GM19328 (cell line): ENCODE results near the gene ERC2.
"Not testable (repeated sequence)": the region's sequence is repeated elsewhere in the genome, so short reads cannot be mapped to it uniquely, and the experiment has no call there.

Experiments used
- ATAC-seq: cut with Tn5 transposase; IDR thresholded peaks from one replicate; pipeline ENCODE4 v1.9.1; 2021; ENCODE audit warnings: mild to moderate bottlenecking, moderate library complexity; ENCODE audit not compliant: unreplicated experiment

The ERC2 gene

GRCh38 chr3:55860049-55860721 is 608.1 kb downstream of the ERC2 start:
- ATAC-seq, result no peak

- ATAC-seq, result no peak
Measured at GRCh38 chr3:55859305-55859704, 609.0 kb downstream of the ERC2 start.

GRCh38 chr3:55858727-55859126 is 609.5 kb downstream of the ERC2 start:
- no peak for ATAC-seq

- no peak for ATAC-seq
Measured at GRCh38 chr3:55858302-55858701, 610.0 kb downstream of the ERC2 start.

- ATAC-seq, result no peak
Measured at GRCh38 chr3:55857633-55858032, 610.6 kb downstream of the ERC2 start.

GRCh38 chr3:55855311-55855710 is 613.0 kb downstream of the ERC2 start:
- no peak for ATAC-seq

- no peak for ATAC-seq
Measured at GRCh38 chr3:55854494-55854893, 613.8 kb downstream of the ERC2 start.

- ATAC-seq, result no peak
Measured at GRCh38 chr3:55852326-55852725, 615.9 kb downstream of the ERC2 start.

GRCh38 chr3:55842204-55842603 is 626.1 kb downstream of the ERC2 start:
- no peak for ATAC-seq

GRCh38 chr3:55831876-55832275 is 636.4 kb downstream of the ERC2 start:
- not testable (repeated sequence) for ATAC-seq

- no peak for ATAC-seq
Measured at GRCh38 chr3:55828712-55829111, 639.6 kb downstream of the ERC2 start.

GRCh38 chr3:55827786-55828185 is 640.5 kb downstream of the ERC2 start:
- no peak for ATAC-seq

- ATAC-seq, result no peak
Measured at GRCh38 chr3:55826731-55827496, 641.4 kb downstream of the ERC2 start.

GRCh38 chr3:55826097-55826496 is 642.2 kb downstream of the ERC2 start:
- no peak for ATAC-seq

GRCh38 chr3:55824406-55824805 is 643.9 kb downstream of the ERC2 start:
- ATAC-seq, result no peak

GRCh38 chr3:55823829-55824228 is 644.4 kb downstream of the ERC2 start:
- ATAC-seq, result no peak

GRCh38 chr3:55823001-55823400 is 645.3 kb downstream of the ERC2 start:
- no peak for ATAC-seq

- ATAC-seq, result no peak
Measured at GRCh38 chr3:55819005-55819404, 649.3 kb downstream of the ERC2 start.

GRCh38 chr3:55818485-55818884 is 649.8 kb downstream of the ERC2 start:
- ATAC-seq, result no peak

GRCh38 chr3:55816794-55817576 is 651.3 kb downstream of the ERC2 start:
- no peak for ATAC-seq

GRCh38 chr3:55815262-55815661 is 653.0 kb downstream of the ERC2 start:
- ATAC-seq, result no peak
